ENCODE data around the gene RPL3.

DNA sequence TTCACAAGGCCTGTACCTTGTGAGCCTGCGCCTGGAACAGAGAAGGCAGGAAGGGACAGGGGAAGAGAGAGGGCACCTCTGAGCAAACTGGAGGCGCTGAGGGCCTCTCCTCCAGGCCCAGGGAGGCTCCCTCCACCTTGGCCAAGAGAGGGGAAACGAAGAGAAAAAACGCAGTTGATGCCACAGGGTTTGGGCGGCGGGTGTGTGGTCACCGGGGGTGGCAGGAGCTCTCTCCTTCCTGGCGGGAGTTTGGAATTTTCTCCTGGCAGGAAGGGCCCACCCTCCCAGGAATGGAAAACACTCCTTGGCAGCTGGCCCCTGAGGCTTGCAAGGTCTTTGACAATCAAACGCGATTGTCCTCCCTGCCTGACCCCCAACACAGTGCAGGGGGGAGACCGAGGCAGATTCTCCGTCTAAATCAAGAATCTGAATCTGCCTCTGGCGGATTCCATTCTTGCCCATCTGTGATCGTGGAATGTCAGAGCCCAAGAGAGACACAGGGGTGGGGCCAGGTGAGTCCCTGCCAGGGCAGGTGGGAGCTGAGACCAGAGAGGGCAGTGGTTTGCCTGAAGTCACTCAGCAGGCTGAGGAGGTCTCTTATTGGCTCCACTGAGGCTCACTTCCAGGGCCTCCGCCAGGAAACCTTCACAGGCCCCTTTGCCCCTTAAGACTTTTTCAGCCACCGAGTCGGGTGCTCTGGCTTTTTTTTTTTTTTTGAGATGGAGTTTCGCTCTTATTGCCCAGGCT, 21.0 kb downstream of the RPL3 start:
- TF ChIP-seq CTCF (IDR thresholded peaks at IDR 0.05; ENCODE audit: low read depth, low read length, missing input control) (no peak), SP1 (IDR thresholded peaks at IDR 0.05) (no peak), HNF4A (conservative IDR thresholded peaks at IDR 0.05) (no peak), YY1 (IDR thresholded peaks at IDR 0.05) (no peak), RAD21 (IDR thresholded peaks at IDR 0.05) (no peak), MAX (IDR thresholded peaks at IDR 0.05) (no peak), EGR1 (IDR thresholded peaks at IDR 0.05; ENCODE audit: low read depth in 2 of 2) (no peak), TAF1 (conservative IDR thresholded peaks at IDR 0.05) (no peak), NR2F2 (IDR thresholded peaks at IDR 0.05) (no peak)
- TF ChIP-seq, protein P1, sequence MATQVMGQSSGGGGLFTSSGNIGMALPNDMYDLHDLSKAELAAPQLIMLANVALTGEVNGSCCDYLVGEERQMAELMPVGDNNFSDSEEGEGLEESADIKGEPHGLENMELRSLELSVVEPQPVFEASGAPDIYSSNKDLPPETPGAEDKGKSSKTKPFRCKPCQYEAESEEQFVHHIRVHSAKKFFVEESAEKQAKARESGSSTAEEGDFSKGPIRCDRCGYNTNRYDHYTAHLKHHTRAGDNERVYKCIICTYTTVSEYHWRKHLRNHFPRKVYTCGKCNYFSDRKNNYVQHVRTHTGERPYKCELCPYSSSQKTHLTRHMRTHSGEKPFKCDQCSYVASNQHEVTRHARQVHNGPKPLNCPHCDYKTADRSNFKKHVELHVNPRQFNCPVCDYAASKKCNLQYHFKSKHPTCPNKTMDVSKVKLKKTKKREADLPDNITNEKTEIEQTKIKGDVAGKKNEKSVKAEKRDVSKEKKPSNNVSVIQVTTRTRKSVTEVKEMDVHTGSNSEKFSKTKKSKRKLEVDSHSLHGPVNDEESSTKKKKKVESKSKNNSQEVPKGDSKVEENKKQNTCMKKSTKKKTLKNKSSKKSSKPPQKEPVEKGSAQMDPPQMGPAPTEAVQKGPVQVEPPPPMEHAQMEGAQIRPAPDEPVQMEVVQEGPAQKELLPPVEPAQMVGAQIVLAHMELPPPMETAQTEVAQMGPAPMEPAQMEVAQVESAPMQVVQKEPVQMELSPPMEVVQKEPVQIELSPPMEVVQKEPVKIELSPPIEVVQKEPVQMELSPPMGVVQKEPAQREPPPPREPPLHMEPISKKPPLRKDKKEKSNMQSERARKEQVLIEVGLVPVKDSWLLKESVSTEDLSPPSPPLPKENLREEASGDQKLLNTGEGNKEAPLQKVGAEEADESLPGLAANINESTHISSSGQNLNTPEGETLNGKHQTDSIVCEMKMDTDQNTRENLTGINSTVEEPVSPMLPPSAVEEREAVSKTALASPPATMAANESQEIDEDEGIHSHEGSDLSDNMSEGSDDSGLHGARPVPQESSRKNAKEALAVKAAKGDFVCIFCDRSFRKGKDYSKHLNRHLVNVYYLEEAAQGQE (IDR thresholded peaks at IDR 0.05): no peak
- TF ChIP-seq, protein P2, sequence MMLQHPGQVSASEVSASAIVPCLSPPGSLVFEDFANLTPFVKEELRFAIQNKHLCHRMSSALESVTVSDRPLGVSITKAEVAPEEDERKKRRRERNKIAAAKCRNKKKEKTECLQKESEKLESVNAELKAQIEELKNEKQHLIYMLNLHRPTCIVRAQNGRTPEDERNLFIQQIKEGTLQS (IDR thresholded peaks at IDR 0.05): no peak
